ENCODE data around the gene SLC26A11.
"Not testable (repeated sequence)": the region's sequence is repeated elsewhere in the genome, so short reads cannot be mapped to it uniquely, and the experiment has no call there.

Gene SLC26A11

DNA sequence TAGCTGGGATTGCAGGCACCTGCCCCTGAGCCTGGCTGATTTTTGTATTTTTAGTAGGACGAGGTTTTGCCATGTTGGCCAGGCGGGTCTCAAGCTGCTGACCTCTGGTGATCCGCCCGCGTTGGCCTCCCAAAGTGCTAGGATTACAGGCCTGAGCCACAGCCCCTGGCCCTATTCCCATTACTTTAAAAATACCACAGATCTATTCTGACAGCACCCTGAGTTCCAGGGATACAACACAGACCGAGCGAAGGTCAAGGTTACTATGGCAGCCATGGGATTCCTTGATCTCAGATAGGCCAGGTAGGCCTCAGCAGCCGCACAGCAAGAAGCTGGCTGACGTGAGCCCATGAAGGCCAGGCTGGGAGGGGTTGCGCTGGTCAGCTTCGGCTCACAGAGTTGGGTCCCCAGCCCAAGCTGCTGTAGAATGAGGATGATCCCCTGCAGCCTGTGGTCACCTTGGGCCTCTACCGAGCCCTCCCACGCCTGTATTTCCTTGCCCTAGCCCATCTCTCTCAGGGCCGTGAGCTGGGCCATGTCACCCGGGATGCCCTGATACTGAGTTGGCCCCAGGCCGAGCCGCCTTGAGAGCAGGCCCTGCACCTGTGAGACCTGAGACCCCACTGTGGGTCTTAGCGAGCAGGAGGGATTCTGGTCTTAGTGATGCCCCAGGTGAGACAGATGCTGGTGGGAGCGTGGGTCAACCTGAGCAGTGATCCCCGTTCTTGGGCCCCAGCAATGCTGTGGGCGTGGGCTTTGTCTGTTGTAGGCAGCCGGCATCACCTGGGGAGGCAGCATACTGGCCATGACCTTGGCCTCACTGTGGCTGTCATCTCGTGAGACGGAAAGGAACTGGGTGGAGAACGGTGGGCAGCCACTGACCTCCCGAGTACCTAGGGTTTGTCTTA lies 23.6 kb downstream of the SLC26A11 start:
- H3K36me3 Mint-ChIP-seq (ENCODE audit: low read depth) = peaks cover 34% of the 10 kb centered on the region
- no peaks in the 10 kb centered on the region for H3K4me1 Mint-ChIP-seq
- no peak overlapping the region for H3K27ac Mint-ChIP-seq
- TF ChIP-seq, protein P1, sequence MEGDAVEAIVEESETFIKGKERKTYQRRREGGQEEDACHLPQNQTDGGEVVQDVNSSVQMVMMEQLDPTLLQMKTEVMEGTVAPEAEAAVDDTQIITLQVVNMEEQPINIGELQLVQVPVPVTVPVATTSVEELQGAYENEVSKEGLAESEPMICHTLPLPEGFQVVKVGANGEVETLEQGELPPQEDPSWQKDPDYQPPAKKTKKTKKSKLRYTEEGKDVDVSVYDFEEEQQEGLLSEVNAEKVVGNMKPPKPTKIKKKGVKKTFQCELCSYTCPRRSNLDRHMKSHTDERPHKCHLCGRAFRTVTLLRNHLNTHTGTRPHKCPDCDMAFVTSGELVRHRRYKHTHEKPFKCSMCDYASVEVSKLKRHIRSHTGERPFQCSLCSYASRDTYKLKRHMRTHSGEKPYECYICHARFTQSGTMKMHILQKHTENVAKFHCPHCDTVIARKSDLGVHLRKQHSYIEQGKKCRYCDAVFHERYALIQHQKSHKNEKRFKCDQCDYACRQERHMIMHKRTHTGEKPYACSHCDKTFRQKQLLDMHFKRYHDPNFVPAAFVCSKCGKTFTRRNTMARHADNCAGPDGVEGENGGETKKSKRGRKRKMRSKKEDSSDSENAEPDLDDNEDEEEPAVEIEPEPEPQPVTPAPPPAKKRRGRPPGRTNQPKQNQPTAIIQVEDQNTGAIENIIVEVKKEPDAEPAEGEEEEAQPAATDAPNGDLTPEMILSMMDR (IDR thresholded peaks at IDR 0.05; ENCODE audit: unreplicated experiment in 3 of 3) = no peak
- no peak overlapping the region for H3K4me3 Mint-ChIP-seq
- H3K9me3 Mint-ChIP-seq = no peaks in the 10 kb centered on the region
- H3K27me3 Mint-ChIP-seq (ENCODE audit: low read depth) = no peaks in the 10 kb centered on the region

DNA sequence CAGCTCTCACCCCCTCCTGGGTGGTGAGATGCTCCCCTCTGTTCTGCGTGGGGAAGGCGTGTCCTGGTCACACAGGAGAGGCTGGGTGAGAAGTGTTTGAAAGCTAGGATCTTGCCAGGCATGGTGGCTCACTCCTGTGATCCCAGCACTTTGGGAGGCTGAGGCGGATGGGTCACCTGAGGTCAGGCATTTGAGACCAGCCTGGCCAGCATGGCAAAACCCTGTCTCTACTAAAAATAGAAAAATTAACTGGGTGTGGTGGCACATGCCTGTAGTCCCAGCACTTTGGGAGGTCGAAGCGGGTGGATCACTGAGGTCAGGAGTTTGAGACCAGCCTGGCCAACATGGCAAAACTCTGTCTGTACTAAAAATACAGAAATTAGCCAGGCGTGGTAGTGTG lies 24.2 kb downstream of the SLC26A11 start:
- H3K4me1 Mint-ChIP-seq = not testable (repeated sequence)

DNA sequence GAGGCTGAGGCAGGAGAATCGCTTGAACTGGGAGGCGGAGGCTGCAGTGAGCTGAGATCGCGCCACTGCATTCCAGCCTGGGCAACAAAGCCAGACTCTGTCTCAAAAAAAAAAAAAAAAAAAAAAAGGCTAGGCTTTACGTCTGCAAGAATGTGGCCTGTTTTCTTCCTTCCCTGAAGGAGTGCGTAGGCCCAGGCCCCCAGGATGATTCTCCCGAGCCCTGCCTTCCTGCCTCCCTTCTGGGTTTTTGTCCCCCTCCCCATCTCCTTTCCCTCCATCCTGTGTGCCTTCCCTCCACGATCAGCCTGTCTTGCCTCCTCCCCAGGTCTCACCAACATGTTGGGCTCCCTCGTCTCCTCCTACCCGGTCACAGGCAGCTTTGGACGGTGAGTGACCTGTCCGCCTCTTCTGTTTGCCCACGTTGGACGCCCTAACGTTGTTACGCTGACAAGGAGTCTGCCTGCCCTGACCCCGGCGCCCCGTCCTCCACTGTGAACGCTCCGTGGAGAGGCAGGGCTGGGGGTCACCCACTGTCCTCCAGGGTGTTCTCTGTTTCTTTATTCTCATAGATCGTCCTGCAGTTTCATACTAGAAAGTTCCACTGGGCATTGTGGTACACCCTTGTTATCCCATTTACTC lies 24.8 kb downstream of the SLC26A11 start:
- H3K4me1 Mint-ChIP-seq = no peaks in the 10 kb centered on the region
- no peaks in the 10 kb centered on the region for H3K9me3 Mint-ChIP-seq

More for the DNA sequence above, 24.2 kb downstream of the SLC26A11 start:
- H3K27me3 Mint-ChIP-seq (ENCODE audit: low read depth); H3K9me3 Mint-ChIP-seq; H3K4me3 Mint-ChIP-seq; H3K27ac Mint-ChIP-seq: not testable (repeated sequence)
- peaks cover 34% of the 10 kb centered on the region for H3K36me3 Mint-ChIP-seq (ENCODE audit: low read depth)

DNA sequence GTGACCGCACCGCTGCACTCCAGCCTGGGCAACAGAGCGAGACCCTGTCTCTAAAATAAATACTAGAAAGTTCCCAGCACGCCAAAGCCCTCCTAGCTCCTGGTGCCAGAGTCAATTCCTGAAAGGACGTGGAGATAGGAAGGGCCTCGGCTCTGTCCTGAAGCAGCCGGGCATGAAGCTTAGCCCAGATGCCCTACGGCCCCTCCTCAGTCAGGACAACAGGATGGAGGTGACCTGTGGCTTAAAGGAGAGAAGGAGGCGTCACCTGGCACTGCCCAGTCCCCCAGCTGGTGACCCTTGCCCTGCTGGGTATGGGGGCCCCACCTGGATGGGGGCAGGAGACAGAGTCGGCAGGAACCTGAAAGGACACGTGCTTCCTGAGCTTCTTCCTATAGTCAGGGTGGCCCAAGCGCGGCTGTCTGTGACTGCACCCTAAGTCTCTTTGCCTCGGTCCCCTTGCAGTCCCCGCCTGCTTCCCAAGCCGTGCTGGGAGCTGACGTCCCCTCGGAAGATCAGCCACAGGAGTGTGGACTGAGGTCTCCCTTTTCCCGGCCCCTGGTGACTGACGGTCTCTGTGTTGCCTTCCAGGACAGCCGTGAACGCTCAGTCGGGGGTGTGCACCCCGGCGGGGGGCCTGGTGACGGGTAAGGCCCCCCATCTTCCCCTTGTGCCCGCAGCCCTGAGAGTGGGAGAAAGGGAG lies 25.5 kb downstream of the SLC26A11 start:
- Mint-ChIP-seq H3K27me3 (ENCODE audit: low read depth) (no peaks in the 10 kb centered on the region), H3K9me3 (no peaks in the 10 kb centered on the region)
- TF ChIP-seq, protein P1 (IDR thresholded peaks at IDR 0.05; ENCODE audit: unreplicated experiment in 3 of 3) = no peak

More for the DNA sequence above, 24.8 kb downstream of the SLC26A11 start:
- TF ChIP-seq, protein P1 (IDR thresholded peaks at IDR 0.05; ENCODE audit: unreplicated experiment in 3 of 3) = no peak
- no peak overlapping the region for H3K27ac Mint-ChIP-seq
- peaks cover 34% of the 10 kb centered on the region for H3K36me3 Mint-ChIP-seq (ENCODE audit: low read depth)
- H3K27me3 Mint-ChIP-seq (ENCODE audit: low read depth) = no peaks in the 10 kb centered on the region
- no peak overlapping the region for H3K4me3 Mint-ChIP-seq

DNA sequence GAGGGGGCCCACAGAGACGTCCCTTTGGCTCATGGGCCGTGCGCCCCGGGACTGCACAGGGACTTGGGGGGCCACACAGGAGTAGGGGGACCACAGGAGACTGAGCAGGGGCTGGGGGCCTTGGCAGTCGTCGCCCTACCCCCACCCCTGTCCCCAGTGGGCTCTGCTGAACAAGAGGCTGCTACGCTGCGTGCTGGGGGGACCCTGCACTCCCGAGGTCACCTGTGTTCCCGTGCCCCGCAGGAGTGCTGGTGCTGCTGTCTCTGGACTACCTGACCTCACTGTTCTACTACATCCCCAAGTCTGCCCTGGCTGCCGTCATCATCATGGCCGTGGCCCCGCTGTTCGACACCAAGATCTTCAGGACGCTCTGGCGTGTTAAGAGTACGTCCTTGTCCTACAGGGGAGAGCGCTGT lies 26.0 kb downstream of the SLC26A11 start:
- H3K4me3 Mint-ChIP-seq = no peak overlapping the region
- H3K4me1 Mint-ChIP-seq = no peaks in the 10 kb centered on the region
- H3K9me3 Mint-ChIP-seq = no peaks in the 10 kb centered on the region
- peaks cover 25% of the 10 kb centered on the region for H3K36me3 Mint-ChIP-seq (ENCODE audit: low read depth)
- TF ChIP-seq, protein P1 (IDR thresholded peaks at IDR 0.05; ENCODE audit: unreplicated experiment in 3 of 3) = no peak
- no peaks in the 10 kb centered on the region for H3K27me3 Mint-ChIP-seq (ENCODE audit: low read depth)
- H3K27ac Mint-ChIP-seq = no peak overlapping the region

More for the DNA sequence above, 25.5 kb downstream of the SLC26A11 start:
- no peak overlapping the region for H3K27ac Mint-ChIP-seq
- no peaks in the 10 kb centered on the region for H3K4me1 Mint-ChIP-seq
- peaks cover 30% of the 10 kb centered on the region for H3K36me3 Mint-ChIP-seq (ENCODE audit: low read depth)
- no peak overlapping the region for H3K4me3 Mint-ChIP-seq

DNA sequence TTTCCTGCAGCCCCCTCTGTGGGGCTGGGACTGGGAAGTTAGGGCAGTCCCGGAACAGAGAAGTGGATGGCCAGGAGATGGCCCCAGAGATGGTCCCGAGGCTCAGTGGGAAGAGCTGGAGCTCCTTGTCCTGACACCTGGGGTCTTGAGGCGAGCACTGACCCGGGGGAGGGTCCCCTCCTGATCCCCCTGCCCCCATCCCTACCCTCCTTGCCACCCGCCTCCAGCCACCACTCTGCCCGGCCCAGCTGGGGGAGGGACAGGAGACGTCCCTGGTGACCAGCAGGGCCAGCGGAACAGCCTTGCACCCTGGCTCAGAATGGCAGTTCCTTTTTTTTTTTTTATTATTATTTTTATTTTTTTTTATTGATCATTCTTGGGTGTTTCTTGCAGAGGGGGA lies 26.5 kb downstream of the SLC26A11 start:
- Mint-ChIP-seq H3K36me3 (ENCODE audit: low read depth) (peaks cover 21% of the 10 kb centered on the region), H3K27me3 (ENCODE audit: low read depth) (no peaks in the 10 kb centered on the region), H3K9me3 (no peaks in the 10 kb centered on the region), H3K4me3 (no peak overlapping the region), H3K27ac (no peak overlapping the region), H3K4me1 (no peaks in the 10 kb centered on the region)
- TF ChIP-seq, protein P1 (IDR thresholded peaks at IDR 0.05; ENCODE audit: unreplicated experiment in 3 of 3) = no peak
